Peyer's patch (tissue), 4 donors: ENCODE results near the gene BACH2. TPM values are rescaled to one million over a fixed set of nuclear protein-coding genes. Genes with fewer than 3 reads are reported as not detected.

Experiments
- DNase-seq, 3 donors: peaks; one replicate each; pipeline ENCODE4 v3.0.0-alpha.2; 2017 to 2019
- H3K27ac ChIP-seq, 4 donors: fragments of 200-600 bp; sonication (generic); one replicate each; pipeline ENCODE4 v1.5.1; 2016 to 2019
- H3K27me3 ChIP-seq, 2 donors: fragments of 200-600 bp; sonication (generic); one replicate each; pipeline ENCODE4 v1.5.1; 2019
- H3K36me3 ChIP-seq, 3 donors: fragments of 200-600 bp; sonication (generic); one replicate each; pipeline ENCODE4 v1.5.1; 2016 to 2019
- H3K4me1 ChIP-seq, 4 donors: fragments of 200-600 bp; sonication (generic); one replicate each; pipeline ENCODE4 v1.5.1; 2016 to 2019
- H3K4me3 ChIP-seq, 4 donors: fragments of 200-600 bp; sonication (generic); 1 replicate in 3 of 4; 2 replicates in 1 of 4; pipeline ENCODE4 v1.5.1; 2016 to 2019; ENCODE audit warnings: mild to moderate bottlenecking in 1 of 4
- H3K9me3 ChIP-seq, 4 donors: fragments of 200-600 bp; sonication (generic); one replicate each; pipeline ENCODE4 v1.5.1; 2016 to 2019; ENCODE audit warnings: mild to moderate bottlenecking in 1 of 4
- POLR2A ChIP-seq, 2 donors: fragments of 450-650 bp; IDR thresholded peaks; one replicate each; pipeline ENCODE4 v1.5.1; 2017; ENCODE audit warnings: antibody characterized with exemption in 2 of 2, mild to moderate bottlenecking in 2 of 2, moderate library complexity in 2 of 2
- total RNA-seq, 4 donors: library from RNA; depleted of rRNA; stranded (reverse); fragments of >200 nt; gene quantifications; one replicate each; pipeline ENCODE4 v1.1.0, GENCODE V29; 2016
- TF ChIP-seq, protein P1 (sequence below), 6 experiments: fragments of 450-650 bp in 4 of 6; fragments of 200-600 bp in 2 of 6; sonication (generic) in 1 of 6; IDR thresholded peaks; one replicate each; pipeline ENCODE4 v1.5.1; 2017 to 2019; ENCODE audit warnings: antibody characterized with exemption in 6 of 6, mild to moderate bottlenecking in 3 of 6, moderate library complexity in 1 of 6

BACH2 gene
- total RNA-seq, 4 donors from 2014 or later = 0.18 to 26.4 (median 8.2) TPM

DNA sequence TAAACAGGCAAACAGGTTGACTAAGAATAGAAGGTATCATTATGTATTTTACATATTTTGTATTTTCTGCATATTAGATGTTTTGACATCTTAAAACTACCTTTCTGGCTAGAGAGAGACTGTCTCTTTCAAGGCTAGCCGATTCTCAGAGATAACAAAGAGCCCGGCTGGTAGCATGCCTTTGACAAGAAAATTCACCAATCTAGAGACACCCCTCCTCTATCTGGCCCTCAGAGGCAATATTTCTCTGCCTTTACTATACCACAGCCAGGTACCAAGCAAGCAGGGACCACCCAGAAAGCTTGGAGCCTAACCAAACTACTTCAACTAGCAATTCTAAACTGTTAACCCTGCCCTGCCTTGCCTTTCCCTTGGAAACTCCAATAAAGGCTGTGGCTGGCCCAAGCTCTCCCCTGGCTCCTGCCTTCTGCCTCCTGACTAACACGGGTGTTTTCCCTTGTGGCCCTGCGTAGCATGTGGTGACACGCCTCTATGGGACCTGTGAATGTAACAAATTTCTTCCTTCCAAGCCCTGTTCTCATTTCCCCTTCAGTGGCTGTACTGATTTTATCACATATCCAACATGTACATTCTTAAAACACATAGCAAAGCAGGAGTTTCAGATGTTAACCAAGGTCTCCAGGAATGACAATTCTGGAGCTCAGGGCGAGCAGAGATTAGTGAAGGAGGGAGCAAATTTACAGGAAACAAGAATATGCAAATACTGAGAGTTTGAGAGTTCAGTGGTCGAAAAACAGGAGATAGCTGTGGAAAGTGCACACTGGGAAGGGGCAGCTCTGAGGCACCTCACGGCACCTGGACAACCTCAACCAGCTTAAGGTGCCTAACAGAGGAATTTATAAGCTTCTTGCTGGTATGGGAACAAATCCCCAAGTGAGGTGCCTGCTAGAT, 120.8 kb downstream of the BACH2 start:
- no peaks in the 10 kb centered on the region for H3K36me3 ChIP-seq
- H3K27ac ChIP-seq = peak overlapping the region in 1 of 4 donors; percentile 60
- TF ChIP-seq, protein P1, sequence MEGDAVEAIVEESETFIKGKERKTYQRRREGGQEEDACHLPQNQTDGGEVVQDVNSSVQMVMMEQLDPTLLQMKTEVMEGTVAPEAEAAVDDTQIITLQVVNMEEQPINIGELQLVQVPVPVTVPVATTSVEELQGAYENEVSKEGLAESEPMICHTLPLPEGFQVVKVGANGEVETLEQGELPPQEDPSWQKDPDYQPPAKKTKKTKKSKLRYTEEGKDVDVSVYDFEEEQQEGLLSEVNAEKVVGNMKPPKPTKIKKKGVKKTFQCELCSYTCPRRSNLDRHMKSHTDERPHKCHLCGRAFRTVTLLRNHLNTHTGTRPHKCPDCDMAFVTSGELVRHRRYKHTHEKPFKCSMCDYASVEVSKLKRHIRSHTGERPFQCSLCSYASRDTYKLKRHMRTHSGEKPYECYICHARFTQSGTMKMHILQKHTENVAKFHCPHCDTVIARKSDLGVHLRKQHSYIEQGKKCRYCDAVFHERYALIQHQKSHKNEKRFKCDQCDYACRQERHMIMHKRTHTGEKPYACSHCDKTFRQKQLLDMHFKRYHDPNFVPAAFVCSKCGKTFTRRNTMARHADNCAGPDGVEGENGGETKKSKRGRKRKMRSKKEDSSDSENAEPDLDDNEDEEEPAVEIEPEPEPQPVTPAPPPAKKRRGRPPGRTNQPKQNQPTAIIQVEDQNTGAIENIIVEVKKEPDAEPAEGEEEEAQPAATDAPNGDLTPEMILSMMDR (IDR thresholded peaks at IDR 0.05) = no peak
- TF ChIP-seq POLR2A (IDR thresholded peaks at IDR 0.05) = no peak
- no peak overlapping the region for H3K4me3 ChIP-seq
- no peaks in the 10 kb centered on the region for H3K27me3 ChIP-seq
- DNase-seq = peak in 2 of 3 donors; percentile 65 to 68
- H3K9me3 ChIP-seq = no peaks in the 10 kb centered on the region
- no peaks in the 10 kb centered on the region for H3K4me1 ChIP-seq

DNA sequence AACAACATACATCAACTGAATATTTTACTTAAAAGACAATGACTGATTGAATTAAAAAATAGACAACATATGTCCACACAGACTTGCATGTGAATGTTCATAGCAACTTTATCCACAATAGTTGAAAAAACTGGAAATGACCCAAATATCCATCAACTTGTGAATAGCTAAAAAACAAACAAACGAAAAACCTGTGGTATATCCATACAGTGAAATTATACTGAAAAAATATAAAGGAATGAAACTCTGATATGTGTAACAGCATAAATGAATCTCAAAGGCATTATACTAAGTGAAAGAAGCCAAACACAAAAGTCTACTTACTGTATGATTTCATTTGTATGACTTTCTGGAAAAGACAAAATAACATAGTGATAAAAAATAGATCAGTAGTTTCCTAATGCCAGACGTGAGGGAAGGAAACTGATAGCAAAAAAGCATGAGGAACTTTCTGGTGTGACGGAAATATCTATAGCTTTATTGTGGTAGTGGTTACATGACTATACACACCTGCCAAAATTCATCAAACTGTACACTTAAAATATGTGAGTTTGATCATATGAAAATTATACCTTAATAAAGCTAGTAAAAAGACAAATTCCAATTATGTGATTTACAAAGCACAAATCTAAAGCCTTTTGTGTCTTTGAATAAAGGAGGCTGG, 123.2 kb downstream of the BACH2 start:
- TF ChIP-seq, protein P1 (IDR thresholded peaks at IDR 0.05) = no peak
- no peak for TF ChIP-seq POLR2A (IDR thresholded peaks at IDR 0.05)
- Histone ChIP-seq H3K27me3 (no peaks in the 10 kb centered on the region), H3K4me1 (no peaks in the 10 kb centered on the region), H3K27ac (no peak overlapping the region), H3K36me3 (no peaks in the 10 kb centered on the region), H3K4me3 (no peak overlapping the region), H3K9me3 (no peaks in the 10 kb centered on the region)
- no peak for DNase-seq

DNA sequence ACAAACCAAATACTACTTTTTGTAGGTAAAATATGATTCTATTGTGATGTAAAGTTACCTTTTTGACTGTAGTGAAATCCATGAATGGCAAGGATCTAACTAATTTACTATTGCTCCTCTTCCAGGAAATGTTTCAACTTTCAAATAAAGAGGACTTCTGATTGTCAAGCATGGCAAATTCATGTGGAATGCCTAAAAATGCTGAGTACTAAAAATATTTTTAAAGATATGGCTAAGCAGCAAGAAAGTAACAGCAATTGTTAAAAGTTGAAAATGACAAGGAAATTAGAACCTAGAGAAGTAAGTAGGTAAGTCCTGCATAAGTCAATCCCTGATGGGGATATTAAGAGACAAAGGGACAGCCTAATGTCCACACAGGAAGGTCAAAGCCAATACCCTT, 126.0 kb downstream of the BACH2 start:
- Histone ChIP-seq H3K9me3 (no peaks in the 10 kb centered on the region), H3K27ac (no peak overlapping the region), H3K36me3 (no peaks in the 10 kb centered on the region), H3K4me1 (no peaks in the 10 kb centered on the region), H3K27me3 (no peaks in the 10 kb centered on the region), H3K4me3 (no peak overlapping the region)
- TF ChIP-seq POLR2A (IDR thresholded peaks at IDR 0.05) = no peak
- TF ChIP-seq, protein P1 (IDR thresholded peaks at IDR 0.05) = no peak
- DNase-seq = no peak

DNA sequence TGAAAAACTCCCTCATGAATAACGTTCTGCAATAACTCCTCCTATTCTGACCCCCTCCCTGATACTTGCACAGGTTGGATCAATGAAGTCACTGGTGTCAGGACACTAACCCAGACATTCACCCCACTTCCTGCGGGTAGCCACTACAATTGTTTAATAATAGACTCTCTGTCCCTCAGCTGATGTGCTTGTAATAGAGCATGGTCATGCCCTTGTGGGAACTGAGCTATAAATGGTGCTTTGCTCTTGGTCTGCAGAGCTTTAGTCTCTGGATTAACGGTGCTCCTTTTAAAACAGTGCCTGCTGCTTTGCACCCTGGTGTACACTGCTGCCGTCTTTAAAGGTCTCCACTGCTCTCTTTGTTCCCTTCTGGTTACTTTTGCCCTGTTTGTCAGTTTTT, 127.3 kb downstream of the BACH2 start:
- no peaks in the 10 kb centered on the region for H3K36me3 ChIP-seq
- TF ChIP-seq, protein P1 (IDR thresholded peaks at IDR 0.05) = no peak
- no peak for TF ChIP-seq POLR2A (IDR thresholded peaks at IDR 0.05)
- H3K4me3 ChIP-seq = no peak overlapping the region
- no peaks in the 10 kb centered on the region for H3K4me1 ChIP-seq
- no peaks in the 10 kb centered on the region for H3K27me3 ChIP-seq
- DNase-seq = no peak
- H3K9me3 ChIP-seq = no peaks in the 10 kb centered on the region
- H3K27ac ChIP-seq = no peak overlapping the region

DNA sequence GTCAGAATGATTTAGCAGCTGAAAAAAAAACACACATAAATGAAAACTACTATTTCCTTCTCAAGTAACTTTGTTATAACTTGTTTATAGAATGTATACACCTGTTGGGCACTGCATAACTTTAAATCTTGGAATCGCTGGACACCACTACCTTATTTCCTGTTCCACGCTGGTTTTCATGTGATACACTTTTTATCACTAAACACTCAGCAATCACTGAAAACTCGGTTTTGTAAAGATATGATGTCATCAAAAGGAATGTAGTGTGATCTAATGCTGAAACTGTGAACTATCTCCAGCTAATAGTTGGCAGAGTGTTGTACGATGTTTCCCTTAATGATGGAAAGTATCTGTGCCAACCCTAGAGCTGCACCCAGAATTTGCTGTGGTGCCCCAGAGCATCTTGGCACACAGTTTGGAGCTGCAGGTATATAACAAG, 127.9 kb downstream of the BACH2 start:
- H3K4me1 ChIP-seq = no peaks in the 10 kb centered on the region
- TF ChIP-seq, protein P1 (IDR thresholded peaks at IDR 0.05) = no peak
- no peak for TF ChIP-seq POLR2A (IDR thresholded peaks at IDR 0.05)
- H3K4me3 ChIP-seq = no peak overlapping the region
- no peak overlapping the region for H3K27ac ChIP-seq
- H3K9me3 ChIP-seq = no peaks in the 10 kb centered on the region
- DNase-seq = no peak
- no peaks in the 10 kb centered on the region for H3K27me3 ChIP-seq
- H3K36me3 ChIP-seq = no peaks in the 10 kb centered on the region
